Glutamatergic neuron (in vitro differentiated cells): ENCODE measurements around the gene CELA2B. TPM values are rescaled to one million over a fixed set of nuclear protein-coding genes. Genes with fewer than 3 reads are reported as not detected.

Experiments used
- DNase-seq: peaks from one replicate; pipeline ENCODE4 v3.0.0; 2022
- H3K27ac Mint-ChIP-seq: one replicate; pipeline ENCODE4 v1.8.0; 2020; ENCODE audit warnings: mild to moderate bottlenecking, mixed read lengths, inconsistent platforms; ENCODE audit not compliant: unreplicated experiment
- H3K27me3 Mint-ChIP-seq: one replicate; pipeline ENCODE4 v1.8.0; 2020; ENCODE audit warnings: mild to moderate bottlenecking, moderate library complexity, mixed read lengths, inconsistent platforms; ENCODE audit not compliant: unreplicated experiment
- H3K36me3 Mint-ChIP-seq: one replicate; pipeline ENCODE4 v1.8.0; 2020; ENCODE audit warnings: mild to moderate bottlenecking, mixed read lengths, inconsistent platforms; ENCODE audit not compliant: unreplicated experiment
- H3K4me1 Mint-ChIP-seq: one replicate; pipeline ENCODE4 v1.8.0; 2020; ENCODE audit warnings: mild to moderate bottlenecking, low read depth, mixed read lengths, inconsistent platforms; ENCODE audit not compliant: unreplicated experiment
- H3K4me3 Mint-ChIP-seq: one replicate; pipeline ENCODE4 v1.8.0; 2020; ENCODE audit warnings: mild to moderate bottlenecking, mixed read lengths, inconsistent platforms; ENCODE audit not compliant: unreplicated experiment
- H3K9me3 Mint-ChIP-seq: one replicate; pipeline ENCODE4 v1.8.0; 2020; ENCODE audit warnings: mild to moderate bottlenecking, moderate library complexity, mixed read lengths, inconsistent platforms; ENCODE audit not compliant: unreplicated experiment
- total RNA-seq: library from RNA; stranded (reverse); fragmentation: NEBNext Ultra II Directional; extraction: Animal tissue kit (Norgen Biotek cat#: 25700); gene quantifications from one replicate; pipeline ENCODE4 v1.2.1, GENCODE V29; 2021; ENCODE audit not compliant: unreplicated experiment
- TF ChIP-seq, protein P1 (sequence below): fragments of 200-600 bp; sonication (generic); IDR thresholded peaks from one replicate; pipeline ENCODE4 v1.5.0; 2021; ENCODE audit not compliant: partially characterized antibody, unreplicated experiment

The CELA2B gene
- total RNA-seq, 1 donor from 2014 or later = not detected

DNA sequence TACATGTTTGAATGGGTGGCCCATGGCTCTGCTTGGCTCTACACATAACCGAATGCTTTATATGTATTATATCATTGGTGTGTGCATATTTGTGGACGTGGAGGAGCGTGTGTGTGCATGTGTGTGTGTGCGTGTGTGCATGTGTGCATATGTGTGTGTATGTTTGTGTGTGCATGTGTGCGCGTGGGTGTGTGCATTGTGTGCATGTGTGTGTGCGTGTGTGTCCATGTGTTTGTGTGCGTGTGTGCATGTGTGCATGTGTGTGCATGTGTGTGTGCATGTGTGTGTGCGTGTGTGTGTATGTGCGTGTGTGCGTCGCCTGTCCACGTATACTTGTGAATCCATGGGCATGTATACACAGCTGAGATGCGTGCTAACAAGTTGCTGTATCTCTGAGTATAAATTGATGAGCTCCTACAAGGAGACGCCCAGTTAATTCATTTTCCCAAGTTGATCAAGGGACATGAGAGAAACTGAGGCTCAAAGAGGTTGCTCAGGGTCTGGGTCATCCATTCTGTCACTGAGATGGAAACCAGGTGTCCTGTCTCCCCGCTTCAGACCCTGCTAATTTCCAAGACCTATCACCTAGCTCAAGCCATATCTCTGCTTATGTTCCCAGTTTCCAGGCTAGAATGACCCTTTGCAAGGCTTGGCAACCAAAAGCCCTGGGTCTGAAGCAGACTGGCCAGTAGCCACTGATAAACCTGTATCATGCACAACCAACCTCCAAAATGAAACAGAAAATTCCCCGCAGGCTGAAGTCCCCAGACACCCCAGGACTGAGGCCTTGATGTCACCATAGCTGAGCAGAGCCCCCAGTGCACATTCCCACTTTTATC lies 40.4 kb upstream of the CELA2B start:
- TF ChIP-seq, protein P1, sequence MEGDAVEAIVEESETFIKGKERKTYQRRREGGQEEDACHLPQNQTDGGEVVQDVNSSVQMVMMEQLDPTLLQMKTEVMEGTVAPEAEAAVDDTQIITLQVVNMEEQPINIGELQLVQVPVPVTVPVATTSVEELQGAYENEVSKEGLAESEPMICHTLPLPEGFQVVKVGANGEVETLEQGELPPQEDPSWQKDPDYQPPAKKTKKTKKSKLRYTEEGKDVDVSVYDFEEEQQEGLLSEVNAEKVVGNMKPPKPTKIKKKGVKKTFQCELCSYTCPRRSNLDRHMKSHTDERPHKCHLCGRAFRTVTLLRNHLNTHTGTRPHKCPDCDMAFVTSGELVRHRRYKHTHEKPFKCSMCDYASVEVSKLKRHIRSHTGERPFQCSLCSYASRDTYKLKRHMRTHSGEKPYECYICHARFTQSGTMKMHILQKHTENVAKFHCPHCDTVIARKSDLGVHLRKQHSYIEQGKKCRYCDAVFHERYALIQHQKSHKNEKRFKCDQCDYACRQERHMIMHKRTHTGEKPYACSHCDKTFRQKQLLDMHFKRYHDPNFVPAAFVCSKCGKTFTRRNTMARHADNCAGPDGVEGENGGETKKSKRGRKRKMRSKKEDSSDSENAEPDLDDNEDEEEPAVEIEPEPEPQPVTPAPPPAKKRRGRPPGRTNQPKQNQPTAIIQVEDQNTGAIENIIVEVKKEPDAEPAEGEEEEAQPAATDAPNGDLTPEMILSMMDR = no peak
- Mint-ChIP-seq H3K9me3 (peaks cover 4% of the 10 kb centered on the region), H3K36me3 (no peaks in the 10 kb centered on the region), H3K27me3 (peaks cover 6% of the 10 kb centered on the region), H3K27ac (no peak overlapping the region), H3K4me1 (peaks cover 2% of the 10 kb centered on the region), H3K4me3 (no peak overlapping the region)
- DNase-seq = no peak

DNA sequence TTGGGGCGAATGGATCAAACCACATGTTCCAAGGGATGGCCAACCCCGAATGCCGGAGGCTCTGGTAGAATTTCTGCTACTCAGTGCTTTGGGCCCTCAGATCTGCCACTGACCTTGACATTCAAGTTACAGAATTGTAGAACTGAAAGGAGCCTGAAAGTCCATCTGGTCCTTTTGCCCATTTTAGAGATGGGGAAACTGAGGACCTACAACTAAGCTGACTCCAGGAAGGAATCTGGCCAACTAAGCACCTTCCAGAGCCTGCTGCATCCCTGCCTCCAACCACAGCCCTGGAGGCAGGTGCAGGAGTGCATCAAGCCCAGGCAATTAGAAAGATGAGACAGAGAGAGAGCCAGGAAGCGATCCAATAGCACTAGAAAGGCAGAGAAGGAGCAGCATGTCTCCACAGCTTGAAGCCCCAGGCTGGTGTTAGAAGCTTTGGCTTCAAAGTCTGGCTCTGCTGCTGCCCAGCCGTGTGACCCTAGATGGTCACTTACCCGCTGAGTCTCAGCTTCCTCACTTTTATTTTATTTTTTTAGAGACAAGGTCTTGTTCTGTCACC lies 38.9 kb upstream of the CELA2B start:
- Mint-ChIP-seq H3K36me3 (no peaks in the 10 kb centered on the region), H3K9me3 (peaks cover 6% of the 10 kb centered on the region), H3K4me3 (no peak overlapping the region), H3K4me1 (peaks cover 2% of the 10 kb centered on the region), H3K27me3 (peaks cover 6% of the 10 kb centered on the region), H3K27ac (no peak overlapping the region)
- DNase-seq = no peak
- TF ChIP-seq, protein P1 = no peak

DNA sequence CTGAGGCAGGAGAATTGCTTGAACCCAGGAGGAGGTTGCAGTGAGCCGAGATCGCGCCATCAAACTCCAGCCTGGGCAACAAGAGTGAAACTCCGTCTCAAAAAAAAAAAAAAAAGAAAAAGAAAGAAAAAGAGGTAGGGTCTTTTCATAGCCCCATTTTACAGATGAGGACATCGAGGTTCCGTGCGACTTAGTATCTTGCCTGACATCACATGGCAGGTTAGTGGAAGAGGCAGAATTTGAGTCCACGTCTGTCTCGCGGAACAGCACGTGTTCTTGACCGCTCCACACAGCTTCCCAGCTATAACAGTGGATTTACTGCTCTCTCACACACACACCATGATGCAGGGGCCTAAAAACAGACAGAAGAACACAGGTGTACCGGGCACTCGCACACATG lies 36.6 kb upstream of the CELA2B start:
- no peak overlapping the region for H3K27ac Mint-ChIP-seq

DNA sequence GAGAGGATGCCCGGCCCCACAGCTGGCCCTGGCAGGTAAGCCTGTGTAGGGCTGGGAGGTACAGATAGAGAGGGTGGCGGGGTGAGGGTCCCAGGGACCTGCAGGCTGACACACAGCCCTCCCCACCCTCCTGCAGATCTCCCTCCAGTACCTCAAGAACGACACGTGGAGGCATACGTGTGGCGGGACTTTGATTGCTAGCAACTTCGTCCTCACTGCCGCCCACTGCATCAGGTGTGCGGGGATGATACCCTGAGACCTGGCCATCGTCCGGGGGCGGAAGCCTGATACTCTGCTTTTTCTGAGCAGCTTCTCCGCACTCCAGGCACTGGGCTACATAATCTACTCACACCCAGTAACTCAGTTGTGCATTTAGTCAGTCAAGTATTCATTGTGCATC lies 35.5 kb upstream of the CELA2B start:
- Mint-ChIP-seq H3K4me1 (peaks cover 1% of the 10 kb centered on the region), H3K27ac (no peak overlapping the region), H3K4me3 (no peak overlapping the region)

More for the DNA sequence above, 36.6 kb upstream of the CELA2B start:
- H3K36me3 Mint-ChIP-seq = no peaks in the 10 kb centered on the region
- H3K9me3 Mint-ChIP-seq = peaks cover 3% of the 10 kb centered on the region
- TF ChIP-seq, protein P1 = no peak
- no peak for DNase-seq
- H3K4me3 Mint-ChIP-seq = no peak overlapping the region
- H3K4me1 Mint-ChIP-seq = no peaks in the 10 kb centered on the region
- H3K27me3 Mint-ChIP-seq = peaks cover 4% of the 10 kb centered on the region

More for the DNA sequence above, 35.5 kb upstream of the CELA2B start:
- H3K27me3 Mint-ChIP-seq = peaks cover 6% of the 10 kb centered on the region
- no peak for DNase-seq
- H3K9me3 Mint-ChIP-seq = peaks cover 3% of the 10 kb centered on the region
- H3K36me3 Mint-ChIP-seq = no peaks in the 10 kb centered on the region
- TF ChIP-seq, protein P1 = no peak
